ENCODE data around the gene TNXB. TPM values are rescaled to one million over a fixed set of nuclear protein-coding genes. Genes with fewer than 3 reads are reported as not detected.

The TNXB gene
- total RNA-seq, 1 donor from 2014 or later: 10.3 TPM

GRCh38 chr6:32116674-32117073 lies 7.5 kb upstream of the TNXB start:
- no peak overlapping the region for H3K4me3 Mint-ChIP-seq (ENCODE audit: low read depth)
- no peaks in the 10 kb centered on the region for H3K27me3 Mint-ChIP-seq
- H3K9me3 Mint-ChIP-seq (ENCODE audit: low read depth): no peaks in the 10 kb centered on the region
- peaks cover 9% of the 10 kb centered on the region for H3K4me1 Mint-ChIP-seq (ENCODE audit: low read depth)
- peaks cover 26% of the 10 kb centered on the region for H3K36me3 Mint-ChIP-seq (ENCODE audit: insufficient read depth)
- H3K27ac Mint-ChIP-seq: no peak overlapping the region
- TF ChIP-seq, protein P1, sequence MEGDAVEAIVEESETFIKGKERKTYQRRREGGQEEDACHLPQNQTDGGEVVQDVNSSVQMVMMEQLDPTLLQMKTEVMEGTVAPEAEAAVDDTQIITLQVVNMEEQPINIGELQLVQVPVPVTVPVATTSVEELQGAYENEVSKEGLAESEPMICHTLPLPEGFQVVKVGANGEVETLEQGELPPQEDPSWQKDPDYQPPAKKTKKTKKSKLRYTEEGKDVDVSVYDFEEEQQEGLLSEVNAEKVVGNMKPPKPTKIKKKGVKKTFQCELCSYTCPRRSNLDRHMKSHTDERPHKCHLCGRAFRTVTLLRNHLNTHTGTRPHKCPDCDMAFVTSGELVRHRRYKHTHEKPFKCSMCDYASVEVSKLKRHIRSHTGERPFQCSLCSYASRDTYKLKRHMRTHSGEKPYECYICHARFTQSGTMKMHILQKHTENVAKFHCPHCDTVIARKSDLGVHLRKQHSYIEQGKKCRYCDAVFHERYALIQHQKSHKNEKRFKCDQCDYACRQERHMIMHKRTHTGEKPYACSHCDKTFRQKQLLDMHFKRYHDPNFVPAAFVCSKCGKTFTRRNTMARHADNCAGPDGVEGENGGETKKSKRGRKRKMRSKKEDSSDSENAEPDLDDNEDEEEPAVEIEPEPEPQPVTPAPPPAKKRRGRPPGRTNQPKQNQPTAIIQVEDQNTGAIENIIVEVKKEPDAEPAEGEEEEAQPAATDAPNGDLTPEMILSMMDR (IDR thresholded peaks at IDR 0.05; ENCODE audit: unreplicated experiment): peak; percentile 45
- no peak for DNase-seq (ENCODE audit: low spot score, unreplicated experiment)

GRCh38 chr6:32115623-32116022 lies 6.5 kb upstream of the TNXB start:
- Mint-ChIP-seq H3K27ac (no peak overlapping the region), H3K9me3 (ENCODE audit: low read depth) (no peaks in the 10 kb centered on the region), H3K27me3 (no peaks in the 10 kb centered on the region), H3K4me1 (ENCODE audit: low read depth) (peaks cover 9% of the 10 kb centered on the region), H3K36me3 (ENCODE audit: insufficient read depth) (peaks cover 20% of the 10 kb centered on the region), H3K4me3 (ENCODE audit: low read depth) (no peak overlapping the region)
- TF ChIP-seq, protein P1 (IDR thresholded peaks at IDR 0.05; ENCODE audit: unreplicated experiment): no peak
- no peak for DNase-seq (ENCODE audit: low spot score, unreplicated experiment)

DNA sequence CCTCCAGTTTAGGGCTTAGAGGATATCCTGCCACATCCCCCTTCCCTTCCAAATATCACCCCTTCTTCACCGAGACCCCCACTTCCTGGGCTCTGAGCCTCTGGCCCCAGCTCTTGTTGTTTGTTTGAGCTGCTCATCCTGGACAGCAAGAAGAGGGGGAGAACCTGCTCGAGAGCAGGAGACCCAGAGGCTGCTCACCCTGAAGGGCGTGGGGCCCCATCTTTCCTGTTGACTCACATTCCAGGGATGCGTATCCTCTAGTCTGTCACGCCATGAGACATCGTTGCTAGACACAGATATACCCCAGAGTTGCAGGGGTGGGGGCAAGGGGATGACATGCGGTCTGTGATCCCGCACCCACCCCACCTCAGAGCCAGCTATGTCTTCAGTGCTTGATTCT lies 5.7 kb upstream of the TNXB start:
- no peak for DNase-seq (ENCODE audit: low spot score, unreplicated experiment)
- Mint-ChIP-seq H3K4me3 (ENCODE audit: low read depth) (no peak overlapping the region), H3K27ac (no peak overlapping the region), H3K9me3 (ENCODE audit: low read depth) (no peaks in the 10 kb centered on the region), H3K27me3 (peaks cover 2% of the 10 kb centered on the region), H3K4me1 (ENCODE audit: low read depth) (peaks cover 9% of the 10 kb centered on the region), H3K36me3 (ENCODE audit: insufficient read depth) (peaks cover 19% of the 10 kb centered on the region)
- TF ChIP-seq, protein P1 (IDR thresholded peaks at IDR 0.05; ENCODE audit: unreplicated experiment): no peak

DNA sequence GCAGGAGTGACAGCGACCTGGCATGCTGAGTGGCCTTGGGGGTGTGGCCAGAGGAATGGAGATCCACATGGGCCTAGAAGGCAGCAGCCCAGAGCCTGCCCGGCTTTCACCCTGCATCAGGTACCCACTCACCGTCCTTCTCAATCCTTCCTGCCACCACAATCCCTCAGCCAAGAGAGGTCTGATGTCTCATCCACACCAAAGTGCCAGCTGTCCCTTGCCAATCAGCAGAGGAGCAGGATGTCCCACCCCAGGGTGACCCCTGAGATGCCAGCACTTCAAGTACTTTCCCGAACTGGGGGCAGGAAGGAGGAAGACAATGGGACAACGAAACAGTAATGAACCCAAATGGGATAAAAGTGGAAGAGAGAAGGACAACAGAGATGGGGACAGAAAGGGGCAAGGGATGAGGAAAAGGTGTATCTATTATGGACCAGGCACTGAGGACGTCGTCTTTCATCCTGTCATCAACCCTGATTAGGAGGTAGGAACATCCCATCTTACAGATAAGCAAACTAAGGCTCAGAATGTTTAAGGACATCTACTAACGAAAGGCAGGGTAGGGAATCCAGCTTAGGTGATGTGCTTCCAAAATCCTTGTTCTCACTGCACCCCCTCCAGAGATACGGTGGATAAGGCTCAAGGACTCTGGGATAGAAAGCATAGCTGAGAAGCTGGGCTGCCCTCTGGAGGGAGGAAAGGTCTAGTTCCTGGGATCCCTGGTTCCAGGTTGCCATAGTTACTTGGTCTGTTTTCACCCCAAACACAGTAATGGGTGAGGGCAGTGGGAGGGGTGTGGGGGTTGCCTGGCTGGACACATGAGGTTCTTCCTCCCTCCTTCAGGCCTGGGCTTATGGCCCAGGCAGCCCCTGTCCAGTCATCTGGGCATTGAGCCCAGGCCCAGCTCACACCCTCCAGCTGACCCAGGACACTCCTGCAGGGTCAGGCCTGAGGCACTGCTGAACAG lies 4.5 kb upstream of the TNXB start:
- Mint-ChIP-seq H3K4me1 (ENCODE audit: low read depth) (peaks cover 4% of the 10 kb centered on the region), H3K27ac (no peak overlapping the region), H3K36me3 (ENCODE audit: insufficient read depth) (peaks cover 14% of the 10 kb centered on the region), H3K4me3 (ENCODE audit: low read depth) (no peak overlapping the region), H3K9me3 (ENCODE audit: low read depth) (no peaks in the 10 kb centered on the region), H3K27me3 (peaks cover 10% of the 10 kb centered on the region)
- TF ChIP-seq, protein P1 (IDR thresholded peaks at IDR 0.05; ENCODE audit: unreplicated experiment): no peak
- DNase-seq (ENCODE audit: low spot score, unreplicated experiment): no peak

DNA sequence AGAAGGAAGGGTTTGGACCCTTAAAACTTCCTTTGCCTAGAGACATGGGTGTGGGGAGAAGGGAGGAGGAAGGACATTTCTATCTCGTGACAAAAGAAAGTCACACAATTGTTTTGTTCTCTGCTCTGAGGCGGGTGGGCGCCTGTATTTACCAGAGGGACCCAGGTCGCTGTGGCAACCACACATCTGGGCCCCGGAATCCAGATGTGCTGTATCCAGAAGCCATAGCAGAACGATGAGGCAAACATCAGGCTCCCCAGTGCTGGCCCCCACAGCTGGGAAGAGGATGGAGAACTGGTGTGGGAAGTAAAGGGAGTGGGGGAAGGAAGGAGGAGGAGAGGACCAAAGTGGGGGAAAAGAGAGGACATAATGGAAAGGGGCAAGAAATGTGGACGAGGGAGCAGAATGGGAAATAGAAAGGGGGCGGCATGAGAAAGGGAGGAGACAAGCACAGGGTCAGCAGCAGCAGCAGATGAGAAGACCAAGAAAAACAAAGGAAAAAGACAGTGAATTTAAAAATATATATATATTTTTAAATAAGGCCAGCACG lies 3.4 kb upstream of the TNXB start:
- Mint-ChIP-seq H3K9me3 (ENCODE audit: low read depth) (no peaks in the 10 kb centered on the region), H3K27me3 (peaks cover 21% of the 10 kb centered on the region), H3K27ac (no peak overlapping the region), H3K4me3 (ENCODE audit: low read depth) (no peak overlapping the region), H3K4me1 (ENCODE audit: low read depth) (peaks cover 14% of the 10 kb centered on the region), H3K36me3 (ENCODE audit: insufficient read depth) (peaks cover 11% of the 10 kb centered on the region)
- TF ChIP-seq, protein P1 (IDR thresholded peaks at IDR 0.05; ENCODE audit: unreplicated experiment): no peak
- no peak for DNase-seq (ENCODE audit: low spot score, unreplicated experiment)
